IPS-NIHi7 (cell line): ENCODE data around the gene FAM120A.

Experiments
- DNase-seq: peaks from one replicate; pipeline ENCODE4 v3.0.0; 2012; ENCODE audit warnings: mixed read lengths; ENCODE audit errors: extremely low spot score

The FAM120A gene

GRCh38 chr9:93473411-93473810 is 21.9 kb downstream of the FAM120A start:
- no peak for DNase-seq

GRCh38 chr9:93475108-93475507 is 23.6 kb downstream of the FAM120A start:
- DNase-seq = no peak

GRCh38 chr9:93475856-93476255 is 24.4 kb downstream of the FAM120A start:
- no peak for DNase-seq

GRCh38 chr9:93476924-93477323 is 25.4 kb downstream of the FAM120A start:
- no peak for DNase-seq

DNA sequence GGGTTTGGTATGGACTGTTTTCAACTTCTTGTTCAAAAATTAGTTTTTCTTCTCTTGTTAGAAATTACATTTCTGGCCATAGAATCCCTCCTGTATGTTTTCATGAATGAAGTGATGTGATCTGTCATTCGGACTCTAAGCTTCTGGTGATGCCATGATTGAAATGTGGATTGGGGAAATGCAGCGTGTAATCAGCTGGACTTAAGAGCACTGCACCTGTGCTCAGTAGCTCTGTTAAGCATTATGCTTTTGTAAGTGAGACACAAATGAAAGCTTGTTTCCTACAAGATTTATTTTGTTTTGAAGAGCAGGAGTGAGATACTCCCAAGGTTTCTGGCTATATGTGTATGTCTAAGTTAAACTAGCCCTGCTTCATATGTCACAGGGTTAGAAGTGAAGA is 25.9 kb downstream of the FAM120A start:
- no peak for DNase-seq

DNA sequence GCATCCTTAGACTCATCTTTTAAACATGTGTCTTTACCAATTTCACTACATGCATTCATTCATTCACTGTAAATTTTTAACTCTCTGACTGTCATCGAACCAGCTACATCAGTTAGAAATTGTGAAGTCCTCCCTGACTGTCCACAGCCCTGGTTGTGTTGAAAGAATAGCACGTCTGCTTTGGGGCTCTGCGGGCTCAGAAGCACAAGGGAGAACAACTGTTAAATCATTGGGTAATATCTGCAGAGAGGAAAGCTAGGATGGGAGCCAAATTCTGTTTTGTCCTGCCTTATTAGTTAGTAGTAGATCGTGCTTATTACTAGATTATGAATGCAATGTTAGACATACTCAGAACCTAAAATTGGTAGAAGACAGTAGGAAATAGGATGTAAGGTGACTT is 28.2 kb downstream of the FAM120A start:
- DNase-seq = no peak

- no peak for DNase-seq
Measured at GRCh38 chr9:93480262-93480661, 28.8 kb downstream of the FAM120A start.

DNA sequence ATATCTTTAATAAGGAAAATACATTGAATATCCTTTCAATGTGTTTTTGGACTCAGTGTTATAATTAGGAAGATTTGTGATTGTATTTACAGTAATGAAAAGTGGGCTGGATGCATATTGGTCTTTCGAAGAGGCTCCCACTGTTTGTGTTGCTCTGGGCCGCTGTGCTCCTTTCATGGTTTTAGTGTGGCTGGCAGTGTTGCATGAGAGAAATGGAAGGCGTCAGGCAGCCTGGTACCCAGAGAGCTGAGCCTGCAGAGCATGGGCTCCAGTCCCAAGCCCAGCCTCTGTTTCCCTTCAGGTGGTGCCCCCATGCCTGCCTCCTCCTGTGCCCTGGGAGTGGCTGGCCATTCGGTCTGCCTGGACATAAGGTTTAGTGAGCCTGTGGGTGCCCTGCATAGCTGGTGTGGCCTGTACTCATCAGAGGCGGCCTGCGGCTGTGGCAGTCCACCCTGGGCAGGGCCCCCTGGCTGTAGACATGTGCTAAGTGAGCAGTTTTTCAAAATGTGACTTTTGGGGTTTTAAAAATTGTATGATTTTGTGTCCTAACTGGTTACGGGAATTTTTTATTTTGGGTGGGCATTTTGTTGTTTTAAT is 29.3 kb downstream of the FAM120A start:
- no peak for DNase-seq

GRCh38 chr9:93483497-93483896 is 32.0 kb downstream of the FAM120A start:
- no peak for DNase-seq

GRCh38 chr9:93486268-93486667 is 34.8 kb downstream of the FAM120A start:
- DNase-seq = no peak

GRCh38 chr9:93488244-93488643 is 36.8 kb downstream of the FAM120A start:
- DNase-seq = no peak

- DNase-seq = no peak
Measured at GRCh38 chr9:93491593-93492232, 40.2 kb downstream of the FAM120A start.

DNA sequence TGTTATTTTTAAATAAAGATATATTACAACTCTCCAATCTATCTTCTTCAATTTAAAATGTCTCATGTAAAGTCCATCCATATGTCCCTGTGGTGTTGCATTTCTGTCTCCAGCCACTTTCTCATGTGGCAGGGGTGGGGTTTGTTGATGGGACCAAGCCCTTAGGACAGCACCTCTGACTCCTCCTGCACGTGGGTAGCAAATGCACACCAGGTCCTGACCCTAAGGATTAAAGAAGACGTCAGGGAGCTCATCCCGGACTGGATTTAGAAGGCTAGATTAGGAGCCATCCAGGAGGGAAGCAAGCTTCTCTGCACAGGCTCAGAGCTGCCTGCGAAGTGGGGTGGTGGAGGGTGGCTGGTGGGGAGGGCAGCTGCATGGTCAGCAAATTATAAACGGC is 40.8 kb downstream of the FAM120A start:
- DNase-seq = no peak

DNA sequence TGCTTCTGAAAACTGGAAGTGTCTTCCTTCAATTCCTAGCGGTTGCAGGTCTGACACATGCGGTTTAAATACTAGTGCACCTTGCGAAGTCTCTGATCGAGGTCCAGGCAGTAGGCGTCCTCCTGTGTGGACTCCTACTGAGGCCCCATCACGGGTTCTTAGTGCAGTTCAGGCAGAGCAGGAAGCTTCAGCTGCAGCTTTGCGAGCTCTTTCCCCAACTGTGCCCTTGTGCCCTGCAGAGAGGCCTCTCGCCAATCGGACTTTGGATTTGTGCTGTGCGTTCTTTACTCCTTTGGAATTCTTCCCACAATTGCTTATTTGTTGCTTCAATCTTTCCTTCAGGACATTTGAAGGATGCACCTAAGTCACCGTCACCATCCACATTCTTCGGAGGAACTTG is 42.5 kb downstream of the FAM120A start:
- no peak for DNase-seq

DNA sequence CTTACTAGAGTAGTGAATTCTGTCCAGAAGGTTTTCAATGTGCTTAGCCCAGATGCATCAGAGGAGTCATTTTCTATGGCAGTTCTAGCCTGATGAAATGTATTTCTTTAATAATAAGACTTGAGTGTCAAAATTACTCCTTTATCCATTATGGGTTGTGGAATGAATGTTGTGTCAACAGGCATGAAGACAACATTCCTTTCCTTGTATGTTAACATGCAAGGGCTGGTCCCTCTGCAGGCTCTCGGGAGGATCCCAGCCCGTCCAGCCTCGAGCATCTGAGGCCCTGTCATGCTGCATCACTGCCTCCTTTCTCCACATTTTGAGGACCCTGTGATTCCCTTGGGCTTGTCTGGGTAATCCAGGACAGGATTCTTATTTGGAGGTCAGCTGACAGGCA is 44.8 kb downstream of the FAM120A start:
- no peak for DNase-seq

GRCh38 chr9:93500571-93501298 is 49.2 kb downstream of the FAM120A start:
- no peak for DNase-seq

- DNase-seq = no peak
Measured at GRCh38 chr9:93501406-93501805, 49.9 kb downstream of the FAM120A start.

- no peak for DNase-seq
Measured at GRCh38 chr9:93503381-93503780, 51.9 kb downstream of the FAM120A start.

GRCh38 chr9:93505541-93506132 is 54.2 kb downstream of the FAM120A start:
- DNase-seq = no peak

DNA sequence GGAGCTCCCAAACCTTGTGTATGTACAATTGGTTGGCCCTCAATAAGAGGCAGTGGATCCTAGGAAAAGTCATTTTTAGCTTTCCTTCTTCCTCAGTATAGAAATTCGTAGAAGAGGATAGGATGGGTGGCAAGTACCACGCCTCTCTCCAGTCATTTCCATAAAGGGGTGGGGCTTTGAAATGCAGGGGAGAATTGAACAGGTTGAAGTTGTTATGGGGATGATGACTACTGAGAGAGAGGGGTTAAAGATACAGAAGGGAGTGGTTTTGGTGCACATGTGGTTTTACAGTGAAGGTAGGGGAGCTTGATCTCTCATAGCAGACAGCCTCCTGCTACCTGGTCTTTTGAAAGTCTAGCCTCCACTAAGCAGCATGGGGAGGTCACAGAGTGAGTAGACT is 56.3 kb downstream of the FAM120A start:
- no peak for DNase-seq

GRCh38 chr9:93508207-93508606 is 56.7 kb downstream of the FAM120A start:
- no peak for DNase-seq

DNA sequence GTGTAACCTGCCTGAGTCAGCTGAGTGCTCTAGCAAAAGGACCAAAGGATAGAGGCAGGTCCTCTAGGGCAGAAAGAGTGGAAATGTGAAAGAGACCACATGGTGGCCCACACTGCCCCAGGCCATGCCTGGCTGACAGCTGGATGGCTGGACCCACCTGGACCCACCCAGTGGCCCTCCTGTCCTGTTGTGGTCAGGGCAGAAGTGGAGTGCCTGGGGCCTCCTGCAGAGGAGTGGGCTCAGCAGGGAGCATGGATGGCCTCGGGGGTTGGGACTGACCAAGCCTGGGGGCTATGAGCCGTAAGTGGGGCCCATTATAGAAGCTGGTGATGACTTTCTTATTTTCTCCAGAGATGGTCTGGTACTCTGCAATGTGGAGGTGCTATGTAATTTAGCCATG is 57.6 kb downstream of the FAM120A start:
- no peak for DNase-seq

- DNase-seq = no peak
Measured at GRCh38 chr9:93510041-93510440, 58.6 kb downstream of the FAM120A start.
